HCT116 (cell line): Measurements from ENCODE around the gene ZNF593.

Experiments used
- POLR2AphosphoS5 ChIP-seq: IDR thresholded peaks from 2 replicates; pipeline ENCODE4 v1.6.1; 2011; ENCODE audit warnings: mild to moderate bottlenecking, low read depth, low read length, moderate library complexity
- TF ChIP-seq, protein P1 (sequence below), 3 experiments: fragments of 200-600 bp in 1 of 3; sonication (generic) in 1 of 3; IDR thresholded peaks in 2 of 3; conservative IDR thresholded peaks in 1 of 3; 2 replicates each; pipeline ENCODE4 v1.5.1; 2012 to 2017; ENCODE audit warnings: low read depth in 2 of 3, low read length in 2 of 3, antibody characterized with exemption in 1 of 3, borderline replicate concordance in 1 of 3, control low read depth in 1 of 3, mild to moderate bottlenecking in 1 of 3, mixed read lengths in 1 of 3, mixed run types in 1 of 3, moderate library complexity in 1 of 3; ENCODE audit not compliant: insufficient read depth in 1 of 3

DNA sequence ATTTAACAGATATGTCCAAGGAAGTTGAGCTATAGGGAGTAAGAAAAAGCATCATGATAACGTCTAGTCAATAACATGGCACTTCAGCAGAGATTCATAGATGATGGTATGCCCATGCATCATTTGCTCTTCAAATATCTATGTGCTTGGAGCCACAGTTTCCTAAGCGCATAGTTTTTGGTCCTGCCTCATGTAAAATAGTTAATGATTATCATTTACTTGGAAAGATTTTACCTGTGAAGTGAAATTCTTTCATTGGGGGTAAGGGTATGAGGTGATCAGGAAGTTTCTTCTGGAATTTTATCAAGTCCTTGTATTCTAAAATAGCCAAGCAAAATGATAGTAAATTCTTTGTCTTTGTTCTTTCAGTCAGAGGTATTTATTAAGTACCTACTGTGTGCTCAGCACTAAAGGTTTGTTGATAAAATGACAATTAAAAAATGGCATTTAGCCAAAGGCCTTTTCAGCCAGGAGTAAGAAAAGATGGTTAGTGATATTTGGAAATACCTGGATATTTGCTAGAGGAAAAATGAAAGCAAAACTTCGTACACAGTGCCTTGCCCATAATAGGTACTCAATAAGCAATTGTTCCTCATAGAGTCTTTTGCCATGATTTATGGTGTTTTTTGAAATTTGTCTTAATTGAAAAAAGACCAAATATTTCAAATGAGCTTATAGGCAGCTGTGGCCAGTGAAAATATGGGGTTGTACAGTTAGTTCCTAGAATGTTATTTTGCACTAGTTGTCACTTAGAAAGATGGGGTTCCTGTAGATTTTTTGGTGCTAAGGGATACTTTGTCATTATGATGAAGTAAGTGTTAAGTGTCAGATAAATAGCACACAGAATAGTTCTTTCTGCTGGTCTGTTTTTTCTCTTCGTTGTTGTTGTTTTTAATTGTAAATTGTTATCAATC is 45.0 kb upstream of the ZNF593 start:
- TF ChIP-seq, protein P1, sequence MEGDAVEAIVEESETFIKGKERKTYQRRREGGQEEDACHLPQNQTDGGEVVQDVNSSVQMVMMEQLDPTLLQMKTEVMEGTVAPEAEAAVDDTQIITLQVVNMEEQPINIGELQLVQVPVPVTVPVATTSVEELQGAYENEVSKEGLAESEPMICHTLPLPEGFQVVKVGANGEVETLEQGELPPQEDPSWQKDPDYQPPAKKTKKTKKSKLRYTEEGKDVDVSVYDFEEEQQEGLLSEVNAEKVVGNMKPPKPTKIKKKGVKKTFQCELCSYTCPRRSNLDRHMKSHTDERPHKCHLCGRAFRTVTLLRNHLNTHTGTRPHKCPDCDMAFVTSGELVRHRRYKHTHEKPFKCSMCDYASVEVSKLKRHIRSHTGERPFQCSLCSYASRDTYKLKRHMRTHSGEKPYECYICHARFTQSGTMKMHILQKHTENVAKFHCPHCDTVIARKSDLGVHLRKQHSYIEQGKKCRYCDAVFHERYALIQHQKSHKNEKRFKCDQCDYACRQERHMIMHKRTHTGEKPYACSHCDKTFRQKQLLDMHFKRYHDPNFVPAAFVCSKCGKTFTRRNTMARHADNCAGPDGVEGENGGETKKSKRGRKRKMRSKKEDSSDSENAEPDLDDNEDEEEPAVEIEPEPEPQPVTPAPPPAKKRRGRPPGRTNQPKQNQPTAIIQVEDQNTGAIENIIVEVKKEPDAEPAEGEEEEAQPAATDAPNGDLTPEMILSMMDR (IDR thresholded peaks at IDR 0.05 in 2 of 3, conservative IDR thresholded peaks at IDR 0.05 in 1 of 3; ENCODE audit: borderline replicate concordance in 1 of 3, insufficient read depth in 1 of 3, low read depth in 2 of 3, low read length in 2 of 3) = no peak
- no peak for TF ChIP-seq POLR2AphosphoS5
